Measurements from ENCODE around the gene CTIF. TPM values are rescaled to one million over a fixed set of nuclear protein-coding genes. Genes with fewer than 3 reads are reported as not detected.

Gene CTIF
- total and polyA plus RNA-seq, 4 donors, result 10.6 to 26.7 (median 12.3) TPM

GRCh38 chr18:48617844-48618497 lies 79.1 kb downstream of the CTIF start:
- no peaks in the 10 kb centered on the region for H3K27me3 ChIP-seq (ENCODE audit: control insufficient read depth in 4 of 4, insufficient read depth in 4 of 4, low read length in 3 of 4)
- H3K9me3 ChIP-seq (ENCODE audit: control insufficient read depth in 4 of 4, low read length in 3 of 4), result no peaks in the 10 kb centered on the region
- no peak for TF ChIP-seq RAD21 (IDR thresholded peaks at IDR 0.05)
- TF ChIP-seq YY1 (IDR thresholded peaks at IDR 0.05), result no peak
- TF ChIP-seq FOXA1 (IDR thresholded peaks at IDR 0.05), result no peak
- TF ChIP-seq SP1 (IDR thresholded peaks at IDR 0.05), result no peak
- TF ChIP-seq GABPA (IDR thresholded peaks at IDR 0.05 in 1 of 2, conservative IDR thresholded peaks at IDR 0.05 in 1 of 2), result no peak
- TF ChIP-seq TAF1 (conservative IDR thresholded peaks at IDR 0.05), result no peak
- TF ChIP-seq FOXA2 (IDR thresholded peaks at IDR 0.05), result no peak
- no peak for TF ChIP-seq NR2F2 (IDR thresholded peaks at IDR 0.05)
- no peak for TF ChIP-seq REST (IDR thresholded peaks at IDR 0.05)
- no peak for TF ChIP-seq RXRA (IDR thresholded peaks at IDR 0.05)
- no peak for TF ChIP-seq ATF3 (IDR thresholded peaks at IDR 0.05)
- no peak for TF ChIP-seq EGR1 (IDR thresholded peaks at IDR 0.05; ENCODE audit: low read depth in 2 of 2)
- TF ChIP-seq, protein P1, sequence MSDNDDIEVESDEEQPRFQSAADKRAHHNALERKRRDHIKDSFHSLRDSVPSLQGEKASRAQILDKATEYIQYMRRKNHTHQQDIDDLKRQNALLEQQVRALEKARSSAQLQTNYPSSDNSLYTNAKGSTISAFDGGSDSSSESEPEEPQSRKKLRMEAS (IDR thresholded peaks at IDR 0.05), result no peak
- TF ChIP-seq, protein P2, sequence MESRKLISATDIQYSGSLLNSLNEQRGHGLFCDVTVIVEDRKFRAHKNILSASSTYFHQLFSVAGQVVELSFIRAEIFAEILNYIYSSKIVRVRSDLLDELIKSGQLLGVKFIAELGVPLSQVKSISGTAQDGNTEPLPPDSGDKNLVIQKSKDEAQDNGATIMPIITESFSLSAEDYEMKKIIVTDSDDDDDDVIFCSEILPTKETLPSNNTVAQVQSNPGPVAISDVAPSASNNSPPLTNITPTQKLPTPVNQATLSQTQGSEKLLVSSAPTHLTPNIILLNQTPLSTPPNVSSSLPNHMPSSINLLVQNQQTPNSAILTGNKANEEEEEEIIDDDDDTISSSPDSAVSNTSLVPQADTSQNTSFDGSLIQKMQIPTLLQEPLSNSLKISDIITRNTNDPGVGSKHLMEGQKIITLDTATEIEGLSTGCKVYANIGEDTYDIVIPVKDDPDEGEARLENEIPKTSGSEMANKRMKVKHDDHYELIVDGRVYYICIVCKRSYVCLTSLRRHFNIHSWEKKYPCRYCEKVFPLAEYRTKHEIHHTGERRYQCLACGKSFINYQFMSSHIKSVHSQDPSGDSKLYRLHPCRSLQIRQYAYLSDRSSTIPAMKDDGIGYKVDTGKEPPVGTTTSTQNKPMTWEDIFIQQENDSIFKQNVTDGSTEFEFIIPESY (IDR thresholded peaks at IDR 0.05), result no peak
- TF ChIP-seq, protein P3, sequence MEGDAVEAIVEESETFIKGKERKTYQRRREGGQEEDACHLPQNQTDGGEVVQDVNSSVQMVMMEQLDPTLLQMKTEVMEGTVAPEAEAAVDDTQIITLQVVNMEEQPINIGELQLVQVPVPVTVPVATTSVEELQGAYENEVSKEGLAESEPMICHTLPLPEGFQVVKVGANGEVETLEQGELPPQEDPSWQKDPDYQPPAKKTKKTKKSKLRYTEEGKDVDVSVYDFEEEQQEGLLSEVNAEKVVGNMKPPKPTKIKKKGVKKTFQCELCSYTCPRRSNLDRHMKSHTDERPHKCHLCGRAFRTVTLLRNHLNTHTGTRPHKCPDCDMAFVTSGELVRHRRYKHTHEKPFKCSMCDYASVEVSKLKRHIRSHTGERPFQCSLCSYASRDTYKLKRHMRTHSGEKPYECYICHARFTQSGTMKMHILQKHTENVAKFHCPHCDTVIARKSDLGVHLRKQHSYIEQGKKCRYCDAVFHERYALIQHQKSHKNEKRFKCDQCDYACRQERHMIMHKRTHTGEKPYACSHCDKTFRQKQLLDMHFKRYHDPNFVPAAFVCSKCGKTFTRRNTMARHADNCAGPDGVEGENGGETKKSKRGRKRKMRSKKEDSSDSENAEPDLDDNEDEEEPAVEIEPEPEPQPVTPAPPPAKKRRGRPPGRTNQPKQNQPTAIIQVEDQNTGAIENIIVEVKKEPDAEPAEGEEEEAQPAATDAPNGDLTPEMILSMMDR (IDR thresholded peaks at IDR 0.05; ENCODE audit: low read depth, low read length, missing input control), result no peak
- no peak for TF ChIP-seq JUND (IDR thresholded peaks at IDR 0.05)
- no peak for TF ChIP-seq HNF4A (conservative IDR thresholded peaks at IDR 0.05)
- TF ChIP-seq HNF4G (IDR thresholded peaks at IDR 0.05), result no peak
- no peaks in the 10 kb centered on the region for H3K4me1 ChIP-seq (ENCODE audit: control insufficient read depth in 4 of 4, insufficient read depth in 4 of 4, low read length in 3 of 4)
- WGBS, result 92% methylated on average over 9 of the region's 9 CpGs
- H3K4me3 ChIP-seq (ENCODE audit: low read depth in 1 of 3, low read length in 3 of 3), result no peak overlapping the region
- H3K27ac ChIP-seq (ENCODE audit: low read depth in 1 of 2, low read length in 2 of 2), result no peak overlapping the region
- H3K9ac ChIP-seq (ENCODE audit: low read depth in 1 of 2, low read length in 2 of 2), result no peak overlapping the region
- DNase-seq (ENCODE audit: low spot score), result no peak
- peaks cover 2 to 21% (median 7%) of the 10 kb centered on the region in 4 donors for H3K36me3 ChIP-seq (ENCODE audit: control insufficient read depth in 4 of 4, insufficient read depth in 3 of 4, low read depth in 1 of 4, low read length in 3 of 4)

Measured in liver (tissue), 9 donors.